ENCODE results near the gene FAM120B.

DNA sequence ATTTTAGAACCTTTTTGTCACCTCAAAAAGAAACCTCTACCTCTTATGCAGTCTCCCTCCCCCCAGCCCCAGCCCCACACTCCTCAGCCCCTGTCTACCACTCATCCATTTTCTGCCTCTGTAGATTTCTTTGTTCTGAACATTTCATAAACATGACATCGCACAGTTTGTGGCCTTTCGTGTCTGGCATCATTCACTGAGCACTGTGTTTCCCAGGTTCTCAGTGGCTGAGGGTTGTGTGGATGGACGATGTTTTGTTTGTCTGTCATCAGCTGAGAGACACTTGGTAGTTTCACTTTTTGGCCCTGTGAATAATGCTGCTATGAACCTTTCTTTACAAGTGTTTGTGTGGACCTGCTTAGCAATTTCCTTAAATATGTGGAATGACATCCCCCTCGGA, 64.5 kb downstream of the FAM120B start:
- TF ChIP-seq POLR2A (IDR thresholded peaks at IDR 0.05; ENCODE audit: low read length) (no peak), GATA1 (IDR thresholded peaks at IDR 0.05; ENCODE audit: low read depth, low read length) (no peak)
